Natural killer cell (primary cell): ENCODE data around the gene STIM2. TPM values are rescaled to one million over a fixed set of nuclear protein-coding genes. Genes with fewer than 3 reads are reported as not detected.
A peak's percentile ranks its signal among the peaks of the same experiment; 100 is the strongest.

Experiments used
- ATAC-seq, 3 donors: fragments of 150-1000 bp in 2 of 3; fragments of 200-7000 bp in 1 of 3; cut with Tn5 transposase; 1 replicate in 1 of 3; 2 replicates in 2 of 3; pipeline ENCODE4 v1.10.0; 2021; ENCODE audit warnings: mild to moderate bottlenecking in 2 of 3, moderate library complexity in 2 of 3
- DNase-seq, 2 donors: peaks; one replicate each; pipeline versions ENCODE4 v3.0.0 to v3.0.0-alpha.2; 2013 to 2021; ENCODE audit warnings: mixed read lengths in 1 of 2
- H3K27ac ChIP-seq: one replicate; pipeline ENCODE4 v1.5.1; 2013; ENCODE audit warnings: mild to moderate bottlenecking, low read length
- H3K27me3 ChIP-seq: one replicate; pipeline ENCODE4 v1.6.1; 2013; ENCODE audit warnings: low read length; ENCODE audit not compliant: control insufficient read depth, insufficient read depth
- H3K36me3 ChIP-seq: one replicate; pipeline ENCODE4 v1.6.1; 2013; ENCODE audit warnings: low read length; ENCODE audit not compliant: control insufficient read depth, insufficient read depth
- H3K4me1 ChIP-seq: one replicate; pipeline ENCODE4 v1.6.1; 2013; ENCODE audit warnings: low read length; ENCODE audit not compliant: control insufficient read depth, insufficient read depth
- H3K4me3 ChIP-seq: one replicate; pipeline ENCODE4 v1.5.1; 2013; ENCODE audit warnings: low read length
- H3K9me3 ChIP-seq: one replicate; pipeline ENCODE4 v1.6.1; 2013; ENCODE audit warnings: low read length; ENCODE audit not compliant: control insufficient read depth, insufficient read depth
- H3K27ac Mint-ChIP-seq, 2 donors: one replicate each; pipeline ENCODE4 v1.8.0; 2022; ENCODE audit warnings: mild to moderate bottlenecking in 2 of 2, mixed read lengths in 2 of 2, moderate library complexity in 1 of 2
- H3K27me3 Mint-ChIP-seq, 2 donors: one replicate each; pipeline ENCODE4 v1.8.0; 2022; ENCODE audit warnings: low read depth in 2 of 2, mixed read lengths in 2 of 2
- H3K36me3 Mint-ChIP-seq: one replicate; pipeline ENCODE4 v1.8.0; 2022; ENCODE audit warnings: mixed read lengths
- H3K4me1 Mint-ChIP-seq, 2 donors: one replicate each; pipeline ENCODE4 v1.8.0; 2022; ENCODE audit warnings: mixed read lengths in 2 of 2
- H3K4me3 Mint-ChIP-seq: one replicate; pipeline ENCODE4 v1.8.0; 2022; ENCODE audit warnings: mild to moderate bottlenecking, moderate library complexity, mixed read lengths
- H3K9me3 Mint-ChIP-seq, 2 donors: one replicate each; pipeline ENCODE4 v1.8.0; 2022; ENCODE audit warnings: mixed read lengths in 2 of 2
- CTCF ChIP-seq: fragments of 200-600 bp; IDR thresholded peaks from one replicate; pipeline ENCODE4 v1.8.0; 2022; ENCODE audit warnings: antibody characterized with exemption
- WGBS: methylation state at CpG from one replicate; pipeline ENCODE4 v1.1.7; 2013; ENCODE audit warnings: missing lambda C conversion rate; ENCODE audit not compliant: insufficient coverage; 5-methylcytosine and 5-hydroxymethylcytosine counted together
- intact Hi-C: fragments of 100-400 bp; cut with micrococcal nuclease; formaldehyde crosslinking; loops from one replicate; pipeline ENCODE4 v1.14.2; 2022
- total RNA-seq, 4 donors: library from RNA; stranded (reverse); fragments of 120-200 nt in 1 of 4; gene quantifications; one replicate each; pipeline versions ENCODE4 v1.2.3 to v1.2.4, GENCODE V29; 2013 to 2022

STIM2 gene
- total RNA-seq, 3 donors from 2014 or later (not counting 1 experiment from before 2014, with no cell fraction given): 98.3 to 104 (median 100) TPM

GRCh38 chr4:26931451-26931850 is 70.8 kb downstream of the STIM2 start:
- Mint-ChIP-seq H3K36me3 (no peaks in the 10 kb centered on the region), H3K9me3 (no peaks in the 10 kb centered on the region), H3K27ac (peak overlapping the region; percentile 33 to 37), H3K4me1 (peaks cover 42 to 43% of the 10 kb centered on the region in 2 donors), H3K4me3 (no peak overlapping the region), H3K27me3 (no peaks in the 10 kb centered on the region)
- intact Hi-C loops: no loop called here
- H3K4me1 ChIP-seq: no peaks in the 10 kb centered on the region
- no peak for DNase-seq
- H3K27me3 ChIP-seq: no peaks in the 10 kb centered on the region
- TF ChIP-seq CTCF: no peak
- H3K9me3 ChIP-seq: no peaks in the 10 kb centered on the region
- no peaks in the 10 kb centered on the region for H3K36me3 ChIP-seq
- no peak for ATAC-seq
- no CpG with 5 or more reads among the region's 1 CpG for WGBS
- H3K27ac ChIP-seq: no peak overlapping the region
- H3K4me3 ChIP-seq: no peak overlapping the region

- TF ChIP-seq CTCF: no peak
- no peaks in the 10 kb centered on the region for H3K36me3 Mint-ChIP-seq
- no peaks in the 10 kb centered on the region for H3K9me3 ChIP-seq
- 80% methylated on average over 1 of the region's 3 CpGs for WGBS
- no peaks in the 10 kb centered on the region for H3K9me3 Mint-ChIP-seq
- ATAC-seq (no peak), DNase-seq (no peak)
- H3K4me3 ChIP-seq: no peak overlapping the region
- H3K27me3 ChIP-seq: no peaks in the 10 kb centered on the region
- no peaks in the 10 kb centered on the region for H3K36me3 ChIP-seq
- no peak overlapping the region for H3K27ac ChIP-seq
- H3K4me1 Mint-ChIP-seq: peaks cover 47 to 48% of the 10 kb centered on the region in 2 donors
- H3K27me3 Mint-ChIP-seq: no peaks in the 10 kb centered on the region
- H3K27ac Mint-ChIP-seq: no peak overlapping the region
- no peak overlapping the region for H3K4me3 Mint-ChIP-seq
- intact Hi-C loops: no loop called here
- peaks cover 4% of the 10 kb centered on the region for H3K4me1 ChIP-seq
Observed at GRCh38 chr4:26931966-26932365, 71.3 kb downstream of the STIM2 start.

- Histone ChIP-seq H3K4me1 (peaks cover 8% of the 10 kb centered on the region), H3K9me3 (no peaks in the 10 kb centered on the region), H3K4me3 (no peak overlapping the region), H3K36me3 (no peaks in the 10 kb centered on the region), H3K27me3 (no peaks in the 10 kb centered on the region), H3K27ac (no peak overlapping the region)
- peaks cover 60 to 61% of the 10 kb centered on the region in 2 donors for H3K4me1 Mint-ChIP-seq
- WGBS: 71% methylated on average over 1 of the region's 1 CpG
- H3K27me3 Mint-ChIP-seq: no peaks in the 10 kb centered on the region
- no peaks in the 10 kb centered on the region for H3K9me3 Mint-ChIP-seq
- H3K36me3 Mint-ChIP-seq: no peaks in the 10 kb centered on the region
- no peak overlapping the region for H3K4me3 Mint-ChIP-seq
- TF ChIP-seq CTCF: no peak
- ATAC-seq (no peak), DNase-seq (no peak)
- intact Hi-C loops: no loop called here
- peak overlapping the region in 1 of 2 donors; percentile 55 for H3K27ac Mint-ChIP-seq
Observed at GRCh38 chr4:26935397-26935796, 74.8 kb downstream of the STIM2 start.

- Mint-ChIP-seq H3K9me3 (no peaks in the 10 kb centered on the region), H3K4me1 (peaks cover 60 to 61% of the 10 kb centered on the region in 2 donors), H3K27me3 (no peaks in the 10 kb centered on the region), H3K4me3 (peak overlapping the region; percentile 21), H3K27ac (peak overlapping the region; percentile 55 to 77), H3K36me3 (no peaks in the 10 kb centered on the region)
- intact Hi-C loops: no loop called here
- H3K27me3 ChIP-seq: no peaks in the 10 kb centered on the region
- H3K27ac ChIP-seq: no peak overlapping the region
- H3K4me3 ChIP-seq: no peak overlapping the region
- no peaks in the 10 kb centered on the region for H3K9me3 ChIP-seq
- no peak for TF ChIP-seq CTCF
- peaks cover 8% of the 10 kb centered on the region for H3K4me1 ChIP-seq
- peak in 2 of 3 donors; percentile 61 to 63 for ATAC-seq
- DNase-seq: peak in 1 of 2 donors; percentile 26
- H3K36me3 ChIP-seq: no peaks in the 10 kb centered on the region
- 91% methylated on average over 5 of the region's 5 CpGs for WGBS
Observed at GRCh38 chr4:26936284-26937065, 75.8 kb downstream of the STIM2 start.
